ENCODE measurements around the gene GRM8. TPM values are rescaled to one million over a fixed set of nuclear protein-coding genes. Genes with fewer than 3 reads are reported as not detected.

Gene GRM8
- polyA plus RNA-seq, 1 donor from 2014 or later, result not detected

DNA sequence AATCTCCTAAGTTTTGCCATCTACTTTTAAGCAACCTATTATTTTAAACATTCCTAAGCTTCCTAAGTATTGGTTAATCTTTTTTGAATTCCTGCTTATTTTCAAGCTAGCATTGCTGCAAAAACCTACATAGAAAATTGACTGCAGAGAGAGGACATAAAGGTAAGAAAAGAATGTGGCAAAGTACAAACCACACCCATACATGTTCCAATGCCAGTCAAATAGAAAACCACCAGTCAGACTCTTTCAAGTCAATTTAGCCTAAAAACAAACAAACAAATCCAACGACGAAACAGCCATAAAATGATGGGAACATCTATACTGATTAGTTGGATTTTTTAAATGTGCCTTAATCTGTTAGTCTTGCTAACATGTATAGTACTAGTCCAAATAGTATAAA, 804.8 kb downstream of the GRM8 start:
- H3K27ac Mint-ChIP-seq, result no peak overlapping the region
- peaks cover 9 to 16% (median 11%) of the 10 kb centered on the region in 3 donors for H3K4me1 Mint-ChIP-seq
- no peaks in the 10 kb centered on the region for H3K9me3 Mint-ChIP-seq
- no peaks in the 10 kb centered on the region for H3K36me3 Mint-ChIP-seq
- H3K4me3 Mint-ChIP-seq, result no peak overlapping the region
- no peaks in the 10 kb centered on the region for H3K27me3 Mint-ChIP-seq

DNA sequence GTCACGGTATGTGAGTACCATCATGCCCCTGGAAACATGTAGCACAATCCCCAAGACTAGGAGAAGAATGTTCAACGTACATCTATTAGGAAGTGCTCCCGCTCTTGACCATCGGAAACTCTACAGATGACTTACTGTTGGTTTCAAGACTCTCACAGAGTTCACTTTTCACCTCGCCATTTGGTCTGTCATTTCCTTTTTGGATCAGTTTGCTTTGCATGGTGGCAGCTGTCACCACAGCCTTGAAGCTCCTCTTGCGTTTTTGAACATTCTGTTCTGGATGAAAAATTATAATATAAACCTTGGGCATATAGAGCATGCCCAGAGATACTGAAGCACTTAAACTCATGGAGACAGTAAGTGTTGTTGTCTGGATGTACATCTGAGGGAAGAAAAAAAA, 806.8 kb downstream of the GRM8 start:
- peaks cover 0 to 2% (median 0%) of the 10 kb centered on the region in 3 donors for H3K9me3 Mint-ChIP-seq
- H3K27ac Mint-ChIP-seq, result no peak overlapping the region
- H3K4me1 Mint-ChIP-seq, result peaks cover 9 to 12% (median 10%) of the 10 kb centered on the region in 3 donors
- peak overlapping the region in 1 of 4 donors; percentile 56 for H3K4me3 Mint-ChIP-seq
- no peaks in the 10 kb centered on the region for H3K27me3 Mint-ChIP-seq
- no peaks in the 10 kb centered on the region for H3K36me3 Mint-ChIP-seq

GRCh38 chr7:126443951-126444350, 808.8 kb downstream of the GRM8 start:
- Mint-ChIP-seq H3K4me3 (no peak overlapping the region), H3K36me3 (no peaks in the 10 kb centered on the region), H3K27me3 (no peaks in the 10 kb centered on the region), H3K9me3 (peaks cover 0 to 2% (median 0%) of the 10 kb centered on the region in 3 donors), H3K27ac (no peak overlapping the region), H3K4me1 (peaks cover 1 to 3% (median 2%) of the 10 kb centered on the region in 3 donors)

DNA sequence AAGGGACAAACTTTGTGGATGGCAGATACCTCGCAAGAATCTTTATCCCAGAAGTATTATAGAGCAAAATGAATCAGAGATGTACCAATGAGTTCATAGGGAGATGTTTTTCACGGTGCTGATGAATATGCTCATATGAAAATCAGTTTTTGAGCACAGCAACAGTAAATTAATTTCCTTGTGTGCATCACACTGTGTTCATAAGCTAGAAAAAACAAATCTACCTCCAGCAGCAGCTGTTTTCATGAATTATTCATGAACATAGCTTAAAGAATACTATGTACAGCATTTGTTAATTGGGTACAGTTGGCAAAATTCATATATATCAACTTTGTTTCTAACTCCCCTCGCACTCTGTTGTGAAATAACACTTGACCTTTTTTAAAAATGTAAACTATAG, 809.8 kb downstream of the GRM8 start:
- no peak overlapping the region for H3K27ac Mint-ChIP-seq
- peaks cover 0 to 2% (median 0%) of the 10 kb centered on the region in 3 donors for H3K9me3 Mint-ChIP-seq
- peaks cover 0 to 2% (median 1%) of the 10 kb centered on the region in 3 donors for H3K4me1 Mint-ChIP-seq
- no peaks in the 10 kb centered on the region for H3K36me3 Mint-ChIP-seq
- H3K27me3 Mint-ChIP-seq, result no peaks in the 10 kb centered on the region
- H3K4me3 Mint-ChIP-seq, result no peak overlapping the region

DNA sequence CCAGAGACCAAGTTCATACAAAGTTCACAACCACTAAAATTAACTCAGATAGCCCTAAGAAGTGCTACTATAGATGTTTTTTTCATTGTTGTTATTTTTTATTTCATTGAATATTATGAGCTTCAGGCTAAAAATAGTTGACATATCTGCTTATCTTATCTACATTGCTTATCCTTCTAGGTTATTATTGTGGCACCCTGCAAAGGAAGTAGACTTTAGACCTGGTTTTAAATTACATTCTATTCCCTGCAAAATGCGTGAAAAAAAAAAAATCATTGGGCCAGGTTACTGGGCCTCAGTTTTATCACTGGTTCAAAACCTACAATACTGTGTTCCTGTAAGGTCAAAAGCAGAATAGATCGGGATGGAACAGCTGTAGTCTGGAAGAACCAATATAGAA, 811.0 kb downstream of the GRM8 start:
- H3K4me1 Mint-ChIP-seq, result peaks cover 0 to 2% (median 0%) of the 10 kb centered on the region in 3 donors
- peak overlapping the region in 1 of 3 donors; percentile 69 for H3K27ac Mint-ChIP-seq
- H3K36me3 Mint-ChIP-seq, result no peaks in the 10 kb centered on the region

GRCh38 chr7:126440542-126440941, 812.2 kb downstream of the GRM8 start:
- H3K4me3 Mint-ChIP-seq, result no peak overlapping the region
- H3K27ac Mint-ChIP-seq, result no peak overlapping the region
- H3K9me3 Mint-ChIP-seq, result peaks cover 0 to 2% (median 0%) of the 10 kb centered on the region in 3 donors
- H3K4me1 Mint-ChIP-seq, result peaks cover 0 to 2% (median 0%) of the 10 kb centered on the region in 3 donors
- H3K36me3 Mint-ChIP-seq, result no peaks in the 10 kb centered on the region
- no peaks in the 10 kb centered on the region for H3K27me3 Mint-ChIP-seq

More for the DNA sequence above, 811.0 kb downstream of the GRM8 start:
- Mint-ChIP-seq H3K9me3 (peaks cover 0 to 2% (median 0%) of the 10 kb centered on the region in 3 donors), H3K27me3 (no peaks in the 10 kb centered on the region), H3K4me3 (no peak overlapping the region)

GRCh38 chr7:126436213-126436868, 816.4 kb downstream of the GRM8 start:
- Mint-ChIP-seq H3K27ac (no peak overlapping the region), H3K4me1 (no peaks in the 10 kb centered on the region), H3K36me3 (no peaks in the 10 kb centered on the region), H3K4me3 (no peak overlapping the region), H3K27me3 (no peaks in the 10 kb centered on the region), H3K9me3 (peaks cover 0 to 3% (median 0%) of the 10 kb centered on the region in 3 donors)

DNA sequence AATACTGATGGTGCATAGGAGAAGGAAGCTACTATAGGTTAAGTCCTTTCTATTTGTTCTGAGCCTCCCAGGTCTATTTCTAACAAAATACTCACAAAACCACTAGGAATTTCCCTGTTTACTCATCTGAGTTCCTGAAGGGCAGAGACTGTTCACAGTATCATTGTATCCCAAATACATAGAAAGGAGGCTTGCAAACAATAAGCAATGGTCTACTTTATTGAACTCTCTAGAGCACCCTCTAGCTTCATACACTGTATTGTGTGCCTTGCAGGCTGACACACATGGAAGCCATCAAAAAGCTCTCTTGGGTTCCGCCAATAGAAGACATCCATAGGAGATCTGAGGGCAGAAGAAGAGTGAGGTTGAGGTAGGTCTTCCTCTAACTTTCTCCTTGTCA, 826.1 kb downstream of the GRM8 start:
- H3K27ac Mint-ChIP-seq, result no peak overlapping the region
- peaks cover 0 to 3% (median 0%) of the 10 kb centered on the region in 3 donors for H3K9me3 Mint-ChIP-seq

GRCh38 chr7:126424985-126425384, 827.8 kb downstream of the GRM8 start:
- no peak overlapping the region for H3K4me3 Mint-ChIP-seq
- H3K27ac Mint-ChIP-seq, result no peak overlapping the region
- no peaks in the 10 kb centered on the region for H3K27me3 Mint-ChIP-seq
- H3K4me1 Mint-ChIP-seq, result no peaks in the 10 kb centered on the region
- peaks cover 2% of the 10 kb centered on the region for H3K36me3 Mint-ChIP-seq
- peaks cover 0 to 3% (median 0%) of the 10 kb centered on the region in 3 donors for H3K9me3 Mint-ChIP-seq

More for the DNA sequence above, 826.1 kb downstream of the GRM8 start:
- H3K4me1 Mint-ChIP-seq, result no peaks in the 10 kb centered on the region
- H3K4me3 Mint-ChIP-seq, result no peak overlapping the region
- peaks cover 2% of the 10 kb centered on the region for H3K36me3 Mint-ChIP-seq
- no peaks in the 10 kb centered on the region for H3K27me3 Mint-ChIP-seq

DNA sequence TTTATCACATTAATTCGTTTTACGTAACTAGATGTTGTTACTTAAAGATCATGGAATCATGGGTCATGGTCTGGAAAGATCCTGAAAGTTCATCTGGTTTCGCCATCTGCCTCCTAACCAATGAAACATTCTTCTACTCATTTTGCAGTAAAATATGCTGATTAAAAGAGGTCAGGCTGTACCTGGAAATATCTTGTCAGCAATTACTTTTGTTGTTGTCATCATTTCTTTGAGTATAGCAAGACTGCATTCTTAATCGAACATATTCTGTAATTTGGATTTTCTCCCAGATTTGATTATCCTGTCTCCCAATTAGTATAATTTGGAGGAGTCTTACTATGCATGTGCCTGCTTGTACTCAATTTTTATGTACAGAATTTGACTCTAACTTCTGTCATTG, 833.7 kb downstream of the GRM8 start:
- Mint-ChIP-seq H3K4me1 (no peaks in the 10 kb centered on the region), H3K9me3 (peaks cover 0 to 3% (median 3%) of the 10 kb centered on the region in 3 donors), H3K27ac (no peak overlapping the region)

DNA sequence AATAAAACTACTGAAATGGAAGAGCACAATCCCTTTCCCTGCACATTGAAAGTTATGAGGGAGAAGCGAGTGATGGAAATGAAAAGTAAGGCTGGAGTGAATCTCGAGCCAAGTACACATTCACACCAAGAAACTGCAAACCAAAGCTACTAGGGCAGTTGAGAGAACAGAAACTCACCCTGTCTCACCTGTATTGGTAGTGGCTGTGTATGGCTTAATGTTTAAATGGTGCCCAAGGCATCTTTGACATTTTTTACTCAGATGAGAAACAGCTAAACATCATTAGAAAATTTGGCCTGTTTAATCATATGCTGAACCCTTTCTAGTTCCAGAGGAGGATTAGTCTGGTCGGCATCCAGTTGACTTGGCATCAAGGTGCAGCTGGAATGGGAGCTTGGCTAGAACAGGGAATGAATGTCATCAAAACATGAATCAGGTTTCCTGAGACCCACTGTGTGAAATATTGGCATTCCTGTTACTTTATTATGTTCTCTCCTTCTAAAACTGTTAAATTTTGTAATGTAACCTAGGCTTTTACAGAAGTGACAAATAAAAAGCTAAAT, 840.8 kb downstream of the GRM8 start:
- peaks cover 3 to 10% (median 6%) of the 10 kb centered on the region in 3 donors for H3K4me1 Mint-ChIP-seq
- H3K27me3 Mint-ChIP-seq, result peaks cover 2% of the 10 kb centered on the region
- H3K27ac Mint-ChIP-seq, result no peak overlapping the region
- H3K4me3 Mint-ChIP-seq, result peak overlapping the region in 1 of 4 donors; percentile 43
- peaks cover 2 to 6% (median 3%) of the 10 kb centered on the region in 3 donors for H3K9me3 Mint-ChIP-seq
- no peaks in the 10 kb centered on the region for H3K36me3 Mint-ChIP-seq

More for the DNA sequence above, 833.7 kb downstream of the GRM8 start:
- H3K36me3 Mint-ChIP-seq, result no peaks in the 10 kb centered on the region
- H3K27me3 Mint-ChIP-seq, result no peaks in the 10 kb centered on the region
- no peak overlapping the region for H3K4me3 Mint-ChIP-seq

- H3K27ac Mint-ChIP-seq, result no peak overlapping the region
- peaks cover 0 to 6% (median 2%) of the 10 kb centered on the region in 3 donors for H3K9me3 Mint-ChIP-seq
- H3K4me3 Mint-ChIP-seq, result peak overlapping the region in 2 of 4 donors; percentile 9 to 43
- H3K27me3 Mint-ChIP-seq, result peaks cover 2% of the 10 kb centered on the region
- H3K4me1 Mint-ChIP-seq, result peaks cover 3 to 10% (median 6%) of the 10 kb centered on the region in 3 donors
- H3K36me3 Mint-ChIP-seq, result no peaks in the 10 kb centered on the region
Observed at GRCh38 chr7:126411032-126411820, 841.5 kb downstream of the GRM8 start.

DNA sequence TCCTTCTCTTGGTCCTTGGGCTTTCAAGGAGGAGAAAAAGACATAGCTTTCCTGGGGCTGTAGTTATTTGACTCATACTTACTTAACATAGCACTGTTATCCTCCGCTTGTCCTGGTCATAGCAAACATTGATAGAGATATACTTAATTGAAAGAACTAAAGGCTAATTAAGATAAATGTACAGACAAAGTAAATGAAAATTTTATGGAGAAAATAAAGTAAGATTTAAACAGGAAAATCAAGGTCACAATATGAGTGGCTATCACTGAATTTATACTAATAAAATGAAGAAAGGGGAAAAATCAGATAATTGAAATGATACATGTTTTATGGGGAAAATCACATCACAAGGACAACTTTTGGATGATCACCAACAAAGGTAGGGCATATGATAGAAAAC, 849.7 kb downstream of the GRM8 start:
- no peaks in the 10 kb centered on the region for H3K9me3 Mint-ChIP-seq
- no peak overlapping the region for H3K27ac Mint-ChIP-seq
- no peaks in the 10 kb centered on the region for H3K27me3 Mint-ChIP-seq
- H3K4me1 Mint-ChIP-seq, result no peaks in the 10 kb centered on the region
- H3K4me3 Mint-ChIP-seq, result no peak overlapping the region
- no peaks in the 10 kb centered on the region for H3K36me3 Mint-ChIP-seq

DNA sequence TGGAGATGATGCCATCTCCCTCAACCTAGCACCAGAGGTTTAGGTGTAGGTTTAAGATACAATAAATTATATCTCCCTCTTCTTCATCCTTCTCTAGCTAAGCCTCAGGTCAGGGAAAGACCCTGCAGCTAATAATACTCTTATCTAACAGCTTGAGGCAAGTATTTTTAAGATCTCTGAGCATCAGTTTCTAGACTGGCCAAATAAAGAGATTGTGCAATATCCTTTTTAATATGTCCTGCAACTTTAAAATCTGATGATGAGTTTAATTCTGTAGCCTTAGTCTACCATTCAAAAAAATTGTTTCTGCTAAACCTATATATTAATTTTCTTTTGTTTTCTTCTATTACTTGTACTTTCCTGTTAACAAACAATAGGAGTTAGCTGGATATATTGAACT, 850.8 kb downstream of the GRM8 start:
- Mint-ChIP-seq H3K9me3 (no peaks in the 10 kb centered on the region), H3K4me3 (no peak overlapping the region), H3K36me3 (no peaks in the 10 kb centered on the region), H3K27me3 (no peaks in the 10 kb centered on the region), H3K4me1 (no peaks in the 10 kb centered on the region), H3K27ac (no peak overlapping the region)

GRCh38 chr7:126398851-126399529, 853.8 kb downstream of the GRM8 start:
- H3K9me3 Mint-ChIP-seq, result no peaks in the 10 kb centered on the region
- H3K36me3 Mint-ChIP-seq, result no peaks in the 10 kb centered on the region
- H3K4me1 Mint-ChIP-seq, result no peaks in the 10 kb centered on the region
- no peaks in the 10 kb centered on the region for H3K27me3 Mint-ChIP-seq
- H3K27ac Mint-ChIP-seq, result no peak overlapping the region
- H3K4me3 Mint-ChIP-seq, result no peak overlapping the region

All from IgD-negative memory B cell (primary cell).